Transverse colon (tissue), 4 donors: ENCODE results near the gene AFF1. TPM values are rescaled to one million over a fixed set of nuclear protein-coding genes. Genes with fewer than 3 reads are reported as not detected.

Source experiments
- DNase-seq: peaks from one replicate; pipeline ENCODE4 v3.0.0-alpha.2; 2019
- H3K27ac ChIP-seq, 4 donors: fragments of 200-600 bp; sonication (generic); 2 replicates each; pipeline ENCODE4 v1.5.1; 2016 to 2018; ENCODE audit warnings: inconsistent platforms in 4 of 4
- H3K27me3 ChIP-seq: fragments of 200-600 bp; sonication (generic); 2 replicates; pipeline ENCODE4 v1.5.1; 2017; ENCODE audit warnings: inconsistent platforms
- H3K36me3 ChIP-seq, 4 donors: fragments of 200-600 bp; sonication (generic); 2 replicates each; pipeline ENCODE4 v1.5.1; 2017 to 2019; ENCODE audit warnings: inconsistent platforms in 4 of 4
- H3K4me1 ChIP-seq, 4 donors: fragments of 200-600 bp; sonication (generic); 2 replicates each; pipeline ENCODE4 v1.5.1; 2017 to 2020; ENCODE audit warnings: inconsistent platforms in 4 of 4
- H3K4me3 ChIP-seq, 4 donors: fragments of 200-600 bp; sonication (generic); 1 replicate in 1 of 4; 2 replicates in 3 of 4; pipeline versions ENCODE4 v1.5.1 to v1.6.1; 2017 to 2019; ENCODE audit warnings: inconsistent platforms in 4 of 4
- H3K9me3 ChIP-seq, 2 donors: fragments of 200-600 bp; sonication (generic); 2 replicates each; pipeline ENCODE4 v1.5.1; 2017 to 2019; ENCODE audit warnings: inconsistent platforms in 2 of 2
- CTCF ChIP-seq, 5 experiments: fragments of 200-600 bp in 3 of 5; fragments of 450-650 bp in 2 of 5; sonication (generic) in 3 of 5; IDR thresholded peaks; 1 replicate in 2 of 5; 2 replicates in 3 of 5; pipeline ENCODE4 v1.5.1; 2016 to 2017; ENCODE audit warnings: antibody characterized with exemption in 5 of 5, inconsistent platforms in 3 of 5, mild to moderate bottlenecking in 2 of 5, moderate library complexity in 1 of 5
- EP300 ChIP-seq: sonication (generic); formaldehyde crosslinking; IDR thresholded peaks from one replicate; pipeline ENCODE4 v1.6.1; 2017; ENCODE audit warnings: antibody characterized with exemption, low read depth
- POLR2A ChIP-seq: fragments of 450-650 bp; IDR thresholded peaks from one replicate; pipeline ENCODE4 v1.6.1; 2016; ENCODE audit warnings: antibody characterized with exemption, mild to moderate bottlenecking, moderate library complexity
- POLR2AphosphoS5 ChIP-seq, 3 donors: sonication (generic); formaldehyde crosslinking; IDR thresholded peaks; one replicate each; pipeline ENCODE4 v1.6.1; 2016; ENCODE audit warnings: antibody characterized with exemption in 3 of 3
- WGBS, 2 donors: methylation state at CpG; one replicate each; pipeline ENCODE4 v1.1.5; 2018; ENCODE audit warnings: low coverage in 1 of 2; 5-methylcytosine and 5-hydroxymethylcytosine counted together
- in situ Hi-C, 4 donors: fragments of 200-750 bp; cut with MboI; loops; one replicate each; pipeline versions ENCODE4 v1.15.0 to v1.15.1; 2017; ENCODE audit warnings: low sequenced_read_pairs in 3 of 4, low pct_ligation_motif_present in 1 of 4, low pct_unique_long_range_greater_than_20kb in 1 of 4
- intact Hi-C: fragments of 100-400 bp; cut with DNase I; formaldehyde crosslinking; loops from one replicate; pipeline ENCODE4 v1.15.1; 2023; ENCODE audit warnings: low total_unique reads
- total RNA-seq, 4 donors: library from RNA; depleted of rRNA; stranded (reverse); fragments of >200 nt; gene quantifications; one replicate each; pipeline ENCODE4 v1.1.0, GENCODE V29; 2016

Gene AFF1
- total RNA-seq, 4 donors from 2014 or later: 77.1 to 151 (median 97.0) TPM

GRCh38 chr4:87046121-87046551 is 111.3 kb downstream of the AFF1 start:
- H3K4me3 ChIP-seq: no peak overlapping the region
- no peaks in the 10 kb centered on the region for H3K27me3 ChIP-seq
- H3K4me1 ChIP-seq: peaks cover 10 to 75% (median 48%) of the 10 kb centered on the region in 4 donors
- DNase-seq: no peak
- in situ Hi-C loops: no loop called here
- WGBS, 2 donors: 69 to 78% methylated on average over 4 of the region's 4 CpGs
- TF ChIP-seq CTCF (IDR thresholded peaks at IDR 0.05) (no peak), POLR2A (no peak), POLR2AphosphoS5 (IDR thresholded peaks at IDR 0.05) (no peak), EP300 (no peak)
- no peaks in the 10 kb centered on the region for H3K9me3 ChIP-seq
- peak overlapping the region; percentile 70 to 84 (median 78) for H3K27ac ChIP-seq
- peaks cover 0 to 21% (median 4%) of the 10 kb centered on the region in 4 donors for H3K36me3 ChIP-seq
- intact Hi-C loops: no loop called here

- no peaks in the 10 kb centered on the region for H3K9me3 ChIP-seq
- peaks cover 9 to 66% (median 37%) of the 10 kb centered on the region in 4 donors for H3K4me1 ChIP-seq
- no peak overlapping the region for H3K4me3 ChIP-seq
- intact Hi-C loops (no loop called here), in situ Hi-C loops (no loop called here)
- no peak for DNase-seq
- no peaks in the 10 kb centered on the region for H3K27me3 ChIP-seq
- H3K27ac ChIP-seq: peak overlapping the region in 2 of 4 donors; percentile 82 to 84
- peaks cover 0 to 21% (median 4%) of the 10 kb centered on the region in 4 donors for H3K36me3 ChIP-seq
- 96 to 100% methylated on average over 6 to 11 of the region's 11 CpGs for WGBS, 2 donors
- TF ChIP-seq POLR2AphosphoS5 (IDR thresholded peaks at IDR 0.05): no peak
- TF ChIP-seq CTCF (IDR thresholded peaks at IDR 0.05): no peak
- no peak for TF ChIP-seq POLR2A
- TF ChIP-seq EP300: no peak
These were observed 112.5 kb downstream of the AFF1 start for GRCh38 chr4:87047281-87047798.

GRCh38 chr4:87049508-87049907 is 114.7 kb downstream of the AFF1 start:
- intact Hi-C loops: no loop called here
- Histone ChIP-seq H3K27ac (peak overlapping the region in 2 of 4 donors; percentile 28 to 46), H3K4me3 (no peak overlapping the region), H3K36me3 (peaks cover 0 to 21% (median 4%) of the 10 kb centered on the region in 4 donors), H3K27me3 (no peaks in the 10 kb centered on the region), H3K9me3 (no peaks in the 10 kb centered on the region), H3K4me1 (peaks cover 13 to 66% (median 31%) of the 10 kb centered on the region in 4 donors)
- WGBS, 2 donors: 84% methylated on average over 9 of the region's 9 CpGs; no CpG with 5 or more reads in 1 of the 2 donors
- TF ChIP-seq POLR2AphosphoS5 (IDR thresholded peaks at IDR 0.05) (no peak), POLR2A (no peak), CTCF (IDR thresholded peaks at IDR 0.05) (no peak), EP300 (no peak)
- in situ Hi-C loops: no loop called here
- no peak for DNase-seq

- in situ Hi-C loops: no loop called here
- no peak overlapping the region for H3K4me3 ChIP-seq
- intact Hi-C loops: loop anchor here (10.0 kb wide), 1 partner anchor 46 kb away; no protein-coding TSS in a partner anchor
- TF ChIP-seq CTCF (IDR thresholded peaks at IDR 0.05) (no peak), POLR2A (no peak), POLR2AphosphoS5 (IDR thresholded peaks at IDR 0.05) (no peak), EP300 (no peak)
- WGBS, 2 donors: 89 to 91% methylated on average over 7 to 12 of the region's 12 CpGs
- H3K27me3 ChIP-seq: no peaks in the 10 kb centered on the region
- no peaks in the 10 kb centered on the region for H3K9me3 ChIP-seq
- H3K27ac ChIP-seq: peak overlapping the region in 1 of 4 donors; percentile 1
- H3K36me3 ChIP-seq: peaks cover 0 to 21% (median 4%) of the 10 kb centered on the region in 4 donors
- peaks cover 20 to 66% (median 31%) of the 10 kb centered on the region in 4 donors for H3K4me1 ChIP-seq
- no peak for DNase-seq
These were observed 115.8 kb downstream of the AFF1 start for GRCh38 chr4:87050596-87050995.
